NCI-H187 treated with DMSO at 0.1 percent for 48 hours (cell line): ENCODE measurements around the gene PERM1.
"Not testable (repeated sequence)": the region's sequence is repeated elsewhere in the genome, so short reads cannot be mapped to it uniquely, and the experiment has no call there.

Experiments used
- DNase-seq: peaks from one replicate; lab custom pipeline; 2025; lab: John Stamatoyannopoulos, UW

The PERM1 gene

GRCh38 chr1:978069-978834 is 3.6 kb downstream of the PERM1 start:
- no peak for DNase-seq

GRCh38 chr1:976791-977190 is 5.1 kb downstream of the PERM1 start:
- DNase-seq, result not testable (repeated sequence)

GRCh38 chr1:975896-976683 is 5.8 kb downstream of the PERM1 start:
- DNase-seq, result no peak

GRCh38 chr1:975365-975764 is 6.5 kb downstream of the PERM1 start:
- DNase-seq, result no peak

GRCh38 chr1:974687-975328 is 7.1 kb downstream of the PERM1 start:
- DNase-seq, result no peak

- DNase-seq, result no peak
Observed at GRCh38 chr1:974293-974640, 7.6 kb downstream of the PERM1 start.

- no peak for DNase-seq
Observed at GRCh38 chr1:973459-974292, 8.2 kb downstream of the PERM1 start.

- DNase-seq, result no peak
Observed at GRCh38 chr1:972726-973458, 9.0 kb downstream of the PERM1 start.

GRCh38 chr1:971751-972506 is 10.0 kb downstream of the PERM1 start:
- DNase-seq, result no peak

- no peak for DNase-seq
Observed at GRCh38 chr1:970973-971730, 10.7 kb downstream of the PERM1 start.

GRCh38 chr1:970242-970972 is 11.5 kb downstream of the PERM1 start:
- DNase-seq, result no peak

GRCh38 chr1:969260-969855 is 12.5 kb downstream of the PERM1 start:
- DNase-seq, result no peak

- no peak for DNase-seq
Observed at GRCh38 chr1:967466-968343, 14.2 kb downstream of the PERM1 start.

- no peak for DNase-seq
Observed at GRCh38 chr1:966704-967300, 15.1 kb downstream of the PERM1 start.

GRCh38 chr1:966135-966703 is 15.7 kb downstream of the PERM1 start, which contains the start of gene PLEKHN1:
PLEKHN1 (plus strand) TSS chr1:966482; CDS start chr1:966532, 50 bp downstream.
- DNase-seq, result no peak

- no peak for DNase-seq
Observed at GRCh38 chr1:965526-966134, 16.3 kb downstream of the PERM1 start.
